Body of pancreas (tissue), 4 donors: ENCODE data around the gene HOXB4.

ENCODE experiments used
- POLR2A ChIP-seq, 3 donors: fragments of 450-650 bp; IDR thresholded peaks; one replicate each; pipeline ENCODE4 v1.6.1; 2016; ENCODE audit warnings: antibody characterized with exemption in 3 of 3, mild to moderate bottlenecking in 2 of 3
- TF ChIP-seq, protein P1 (sequence below), 7 experiments: fragments of 450-650 bp in 4 of 7; fragments of 200-600 bp in 3 of 7; sonication (generic) in 3 of 7; IDR thresholded peaks; one replicate each; pipeline ENCODE4 v1.5.1; 2016 to 2019; ENCODE audit warnings: antibody characterized with exemption in 7 of 7

DNA sequence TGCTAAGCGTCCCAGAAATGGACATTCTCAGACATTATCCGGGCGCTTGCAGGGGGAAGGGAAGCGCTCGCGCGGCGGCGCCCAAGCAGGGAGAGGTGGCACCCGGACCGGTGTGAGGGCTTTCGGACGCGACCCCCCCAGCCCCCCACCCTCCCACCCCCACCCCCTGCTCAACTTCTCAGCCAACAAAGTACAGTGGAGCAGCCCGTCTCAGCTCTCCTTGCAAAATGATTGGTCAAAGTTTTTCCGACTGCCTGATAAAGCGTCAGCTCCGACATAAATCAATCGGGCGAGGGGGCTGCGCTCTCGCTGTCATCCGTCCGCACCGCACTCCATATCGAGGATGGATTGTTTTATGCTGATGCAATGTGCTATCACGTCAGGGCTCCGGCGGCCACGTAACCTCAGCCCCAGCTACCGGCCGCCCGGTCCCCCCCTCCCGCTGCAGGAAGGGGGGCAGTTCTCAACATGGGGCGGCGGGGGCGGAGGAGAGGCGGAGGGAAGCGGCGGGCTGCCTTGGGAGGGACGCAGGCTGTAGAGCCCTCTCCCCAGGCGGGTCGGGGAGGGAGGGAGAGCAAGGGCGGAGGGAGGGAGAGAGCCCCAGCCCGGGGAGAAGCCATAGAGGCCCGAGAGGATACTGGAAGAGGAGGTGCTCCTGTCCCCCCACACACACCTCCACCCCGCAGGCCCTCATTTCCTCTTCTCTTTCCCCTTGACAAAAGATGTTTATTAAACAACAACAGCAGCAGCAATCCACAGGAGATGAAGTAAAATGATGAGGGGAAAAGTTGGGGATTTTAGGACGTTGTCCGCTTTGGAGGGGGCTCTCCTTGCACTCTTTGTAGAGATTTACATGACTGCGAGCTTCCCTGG lies 48.3 kb upstream of the HOXB4 start, which contains the start of gene HOXB9:
- TF ChIP-seq, protein P1, sequence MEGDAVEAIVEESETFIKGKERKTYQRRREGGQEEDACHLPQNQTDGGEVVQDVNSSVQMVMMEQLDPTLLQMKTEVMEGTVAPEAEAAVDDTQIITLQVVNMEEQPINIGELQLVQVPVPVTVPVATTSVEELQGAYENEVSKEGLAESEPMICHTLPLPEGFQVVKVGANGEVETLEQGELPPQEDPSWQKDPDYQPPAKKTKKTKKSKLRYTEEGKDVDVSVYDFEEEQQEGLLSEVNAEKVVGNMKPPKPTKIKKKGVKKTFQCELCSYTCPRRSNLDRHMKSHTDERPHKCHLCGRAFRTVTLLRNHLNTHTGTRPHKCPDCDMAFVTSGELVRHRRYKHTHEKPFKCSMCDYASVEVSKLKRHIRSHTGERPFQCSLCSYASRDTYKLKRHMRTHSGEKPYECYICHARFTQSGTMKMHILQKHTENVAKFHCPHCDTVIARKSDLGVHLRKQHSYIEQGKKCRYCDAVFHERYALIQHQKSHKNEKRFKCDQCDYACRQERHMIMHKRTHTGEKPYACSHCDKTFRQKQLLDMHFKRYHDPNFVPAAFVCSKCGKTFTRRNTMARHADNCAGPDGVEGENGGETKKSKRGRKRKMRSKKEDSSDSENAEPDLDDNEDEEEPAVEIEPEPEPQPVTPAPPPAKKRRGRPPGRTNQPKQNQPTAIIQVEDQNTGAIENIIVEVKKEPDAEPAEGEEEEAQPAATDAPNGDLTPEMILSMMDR (IDR thresholded peaks at IDR 0.05) = no peak
- TF ChIP-seq POLR2A (IDR thresholded peaks at IDR 0.05) = no peak
